K562 (cell line): ENCODE measurements around the gene CDC26. TPM values are rescaled to one million over a fixed set of nuclear protein-coding genes. Genes with fewer than 3 reads are reported as not detected.
A peak's percentile ranks its signal among the peaks of the same experiment; 100 is the strongest.

Experiments used
- ATF1 ChIP-seq, 2 experiments: fragments of 450-650 bp in 1 of 2; IDR thresholded peaks; 2 replicates each; pipeline ENCODE4 v1.6.1; 2016; ENCODE audit warnings: missing compliant biosample characterization in 1 of 2, missing genetic modification characterization in 1 of 2
- CEBPG ChIP-seq, 3 experiments: fragments of 200-800 bp in 1 of 3; sonication (Bioruptor generic) in 1 of 3; sonication (generic) in 1 of 3; formaldehyde crosslinking in 1 of 3; IDR thresholded peaks in 2 of 3; conservative IDR thresholded peaks in 1 of 3; 2 replicates each; pipeline versions ENCODE4 v1.6.1 to v1.8.0; 2016 to 2022; ENCODE audit warnings: missing compliant biosample characterization in 2 of 3, missing genetic modification characterization in 2 of 3, mild to moderate bottlenecking in 1 of 3, missing genetic modification reagents in 1 of 3
- EHMT2 ChIP-seq: fragments of 450-650 bp; IDR thresholded peaks from 2 replicates; pipeline ENCODE4 v1.6.1; 2018; ENCODE audit warnings: antibody characterized with exemption
- ELF1 ChIP-seq: fragments of 200-800 bp; sonication (Bioruptor generic); IDR thresholded peaks from 2 replicates; pipeline ENCODE4 v1.6.1; 2016; ENCODE audit warnings: missing genetic modification characterization, missing compliant biosample characterization
- NFIC ChIP-seq: fragments of 450-650 bp; IDR thresholded peaks from 2 replicates; pipeline ENCODE4 v1.6.1; 2017; ENCODE audit warnings: mild to moderate bottlenecking, inconsistent platforms
- NFRKB ChIP-seq: fragments of 450-650 bp; IDR thresholded peaks from 2 replicates; pipeline ENCODE4 v1.6.1; 2016; ENCODE audit warnings: low read depth
- SPI1 ChIP-seq: IDR thresholded peaks from 2 replicates; pipeline ENCODE4 v1.6.1; 2011; ENCODE audit warnings: low read depth, low read length, control low read depth, borderline replicate concordance
- TOE1 ChIP-seq, 2 experiments: fragments of 450-650 bp in 1 of 2; sonication (generic) in 1 of 2; formaldehyde crosslinking in 1 of 2; IDR thresholded peaks; 2 replicates each; pipeline versions ENCODE4 v1.7.1 to v1.8.0; 2016 to 2022; ENCODE audit warnings: borderline replicate concordance in 2 of 2, mild to moderate bottlenecking in 2 of 2, antibody characterized with exemption in 1 of 2, inconsistent platforms in 1 of 2, low read depth in 1 of 2, missing genetic modification reagents in 1 of 2, moderate library complexity in 1 of 2
- XRCC5 ChIP-seq: fragments of 200-400 bp; formaldehyde crosslinking; IDR thresholded peaks from 2 replicates; pipeline ENCODE4 v1.6.1; 2017; ENCODE audit warnings: low read depth, mild to moderate bottlenecking, low read length
- ZC3H4 ChIP-seq: sonication (generic); formaldehyde crosslinking; IDR thresholded peaks from 2 replicates; pipeline ENCODE4 v1.9.0; 2021; ENCODE audit warnings: missing genetic modification reagents, borderline replicate concordance
- ZKSCAN8 ChIP-seq: fragments of 200-800 bp; sonication (Bioruptor generic); IDR thresholded peaks from 2 replicates; pipeline ENCODE4 v1.6.1; 2016; ENCODE audit warnings: missing genetic modification characterization, missing compliant biosample characterization
- ZNF175 ChIP-seq: fragments of 200-800 bp; sonication (Bioruptor generic); IDR thresholded peaks from 2 replicates; pipeline ENCODE4 v1.6.1; 2016; ENCODE audit warnings: low read depth, mild to moderate bottlenecking, missing genetic modification characterization, missing compliant biosample characterization
- polyA plus RNA-seq, 8 experiments: library from polyadenylated mRNA; depleted of rRNA in 4 of 8; stranded (reverse) in 5 of 8; unstranded in 3 of 8; fragments of >200 nt; fragmentation: Nextera tagmentation in 2 of 8; fragmentation: Illumina TruSeq in 1 of 8; extraction: Ambion mirVana in 2 of 8; extraction: Trizol in 1 of 8; gene quantifications; 2 replicates each; pipeline versions ENCODE4 v1.2.1 to v1.2.3, GENCODE V29; 2011 to 2014; ENCODE audit warnings: inconsistent platforms in 1 of 8, missing spikeins in 1 of 8
- total RNA-seq, 7 experiments: library from RNA; depleted of rRNA in 6 of 7; stranded (reverse); fragments of >200 nt in 6 of 7; fragmentation: Illumina TruSeq in 2 of 7; extraction: Trizol in 2 of 7; gene quantifications; 2 replicates each; pipeline versions ENCODE4 v1.2.1 to v1.2.3, GENCODE V29; 2011 to 2021; ENCODE audit warnings: low replicate concordance in 1 of 7
- TF ChIP-seq, protein P1 (sequence below): sonication (generic); formaldehyde crosslinking; IDR thresholded peaks from 2 replicates; pipeline ENCODE4 v1.8.0; 2023; ENCODE audit warnings: mild to moderate bottlenecking, missing genetic modification reagents
- TF ChIP-seq, protein P2 (sequence below): fragments of 250-450 bp; sonication (Bioruptor Pico); IDR thresholded peaks from 2 replicates; pipeline ENCODE4 v1.5.0; 2020; ENCODE audit warnings: mild to moderate bottlenecking, borderline replicate concordance
- TF ChIP-seq, protein P3 (sequence below): fragments of 250-450 bp; sonication (Bioruptor Pico); IDR thresholded peaks from 2 replicates; pipeline ENCODE4 v1.8.0; 2022; ENCODE audit warnings: moderate library complexity, mild to moderate bottlenecking, inconsistent platforms
- TF ChIP-seq, protein P4 (sequence below), 3 experiments: fragments of 200-800 bp in 1 of 3; fragments of 250-450 bp in 1 of 3; fragments of 450-650 bp in 1 of 3; sonication (Bioruptor Pico) in 1 of 3; sonication (Bioruptor generic) in 1 of 3; formaldehyde crosslinking in 1 of 3; IDR thresholded peaks; 2 replicates each; pipeline versions ENCODE4 v1.6.1 to v1.8.0; 2016 to 2022; ENCODE audit warnings: mild to moderate bottlenecking in 2 of 3, missing genetic modification characterization in 2 of 3, missing compliant biosample characterization in 1 of 3, moderate library complexity in 1 of 3

The CDC26 gene
- total and polyA plus RNA-seq, 9 of the 15 experiments (the other 6 are each of a cell fraction or from before 2014, with no cell fraction given) = 33.0 to 147 (median 60.0) TPM

DNA sequence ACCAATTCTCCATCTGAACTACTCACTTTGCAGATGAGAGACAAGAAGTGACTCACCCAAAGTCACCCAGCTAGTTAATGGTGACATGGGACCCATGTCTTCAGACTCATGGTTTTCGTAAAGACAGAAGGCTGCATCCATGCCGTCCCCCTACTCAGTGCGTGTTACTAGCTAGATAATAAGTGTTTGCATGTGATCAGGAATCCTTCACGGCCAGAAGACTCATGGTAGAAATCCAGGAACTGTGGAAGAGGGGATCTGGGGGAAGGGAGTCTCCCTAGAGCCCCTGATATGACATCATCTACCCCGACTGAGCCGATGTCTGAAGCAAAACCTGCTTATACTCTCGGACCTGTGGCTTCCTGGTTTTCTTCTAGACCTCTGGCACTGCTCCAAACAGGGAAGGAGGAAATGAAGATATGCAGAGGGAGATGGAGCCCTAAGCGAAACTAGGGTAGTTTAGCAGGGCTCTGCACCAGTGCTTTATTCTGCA lies 24.5 kb upstream of the CDC26 start (continued):
- TF ChIP-seq TOE1 (IDR thresholded peaks at IDR 0.05; ENCODE audit: borderline replicate concordance) (peak; percentile 27; the same call in 1 of the 2 replicates), TOE1 (CRISPR knock-in tag; IDR thresholded peaks at IDR 0.05; ENCODE audit: borderline replicate concordance, low read depth) (no peak), ELF1 (tag) (peak; percentile 83), NFRKB (no peak), XRCC5 (no peak), CEBPG (CRISPR knock-in tag; IDR thresholded peaks at IDR 0.05) (no peak), CEBPG (tag; conservative IDR thresholded peaks at IDR 0.05 in 1 of 2, IDR thresholded peaks at IDR 0.05 in 1 of 2) (0 out of 4 replicates have a peak, but pooled peaks of 1 of the 2 experiments have one; percentile 20), EHMT2 (0 out of 2 replicates have a peak, but pooled peaks have one; percentile 41), ZKSCAN8 (no peak), ZNF175 (CRISPR knock-in tag) (no peak), ZC3H4 (CRISPR knock-in tag) (no peak), NFIC (peak; percentile 94), ATF1 (CRISPR knock-in tag; IDR thresholded peaks at IDR 0.05) (no peak), ATF1 (tag; IDR thresholded peaks at IDR 0.05) (peak; percentile 35; the same call in 1 of the 2 replicates), SPI1 (peak; percentile 68; the same call in 1 of the 2 replicates)
- TF ChIP-seq, protein P1, sequence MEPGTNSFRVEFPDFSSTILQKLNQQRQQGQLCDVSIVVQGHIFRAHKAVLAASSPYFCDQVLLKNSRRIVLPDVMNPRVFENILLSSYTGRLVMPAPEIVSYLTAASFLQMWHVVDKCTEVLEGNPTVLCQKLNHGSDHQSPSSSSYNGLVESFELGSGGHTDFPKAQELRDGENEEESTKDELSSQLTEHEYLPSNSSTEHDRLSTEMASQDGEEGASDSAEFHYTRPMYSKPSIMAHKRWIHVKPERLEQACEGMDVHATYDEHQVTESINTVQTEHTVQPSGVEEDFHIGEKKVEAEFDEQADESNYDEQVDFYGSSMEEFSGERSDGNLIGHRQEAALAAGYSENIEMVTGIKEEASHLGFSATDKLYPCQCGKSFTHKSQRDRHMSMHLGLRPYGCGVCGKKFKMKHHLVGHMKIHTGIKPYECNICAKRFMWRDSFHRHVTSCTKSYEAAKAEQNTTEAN (CRISPR knock-in tag) = no peak
- TF ChIP-seq, protein P2, sequence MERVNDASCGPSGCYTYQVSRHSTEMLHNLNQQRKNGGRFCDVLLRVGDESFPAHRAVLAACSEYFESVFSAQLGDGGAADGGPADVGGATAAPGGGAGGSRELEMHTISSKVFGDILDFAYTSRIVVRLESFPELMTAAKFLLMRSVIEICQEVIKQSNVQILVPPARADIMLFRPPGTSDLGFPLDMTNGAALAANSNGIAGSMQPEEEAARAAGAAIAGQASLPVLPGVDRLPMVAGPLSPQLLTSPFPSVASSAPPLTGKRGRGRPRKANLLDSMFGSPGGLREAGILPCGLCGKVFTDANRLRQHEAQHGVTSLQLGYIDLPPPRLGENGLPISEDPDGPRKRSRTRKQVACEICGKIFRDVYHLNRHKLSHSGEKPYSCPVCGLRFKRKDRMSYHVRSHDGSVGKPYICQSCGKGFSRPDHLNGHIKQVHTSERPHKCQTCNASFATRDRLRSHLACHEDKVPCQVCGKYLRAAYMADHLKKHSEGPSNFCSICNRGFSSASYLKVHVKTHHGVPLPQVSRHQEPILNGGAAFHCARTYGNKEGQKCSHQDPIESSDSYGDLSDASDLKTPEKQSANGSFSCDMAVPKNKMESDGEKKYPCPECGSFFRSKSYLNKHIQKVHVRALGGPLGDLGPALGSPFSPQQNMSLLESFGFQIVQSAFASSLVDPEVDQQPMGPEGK (CRISPR knock-in tag) = no peak
- TF ChIP-seq, protein P3, sequence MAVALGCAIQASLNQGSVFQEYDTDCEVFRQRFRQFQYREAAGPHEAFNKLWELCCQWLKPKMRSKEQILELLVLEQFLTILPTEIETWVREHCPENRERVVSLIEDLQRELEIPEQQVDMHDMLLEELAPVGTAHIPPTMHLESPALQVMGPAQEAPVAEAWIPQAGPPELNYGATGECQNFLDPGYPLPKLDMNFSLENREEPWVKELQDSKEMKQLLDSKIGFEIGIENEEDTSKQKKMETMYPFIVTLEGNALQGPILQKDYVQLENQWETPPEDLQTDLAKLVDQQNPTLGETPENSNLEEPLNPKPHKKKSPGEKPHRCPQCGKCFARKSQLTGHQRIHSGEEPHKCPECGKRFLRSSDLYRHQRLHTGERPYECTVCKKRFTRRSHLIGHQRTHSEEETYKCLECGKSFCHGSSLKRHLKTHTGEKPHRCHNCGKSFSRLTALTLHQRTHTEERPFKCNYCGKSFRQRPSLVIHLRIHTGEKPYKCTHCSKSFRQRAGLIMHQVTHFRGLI (CRISPR knock-in tag) = peak; percentile 86; the same call in 1 of the 2 replicates
- TF ChIP-seq, protein P4, sequence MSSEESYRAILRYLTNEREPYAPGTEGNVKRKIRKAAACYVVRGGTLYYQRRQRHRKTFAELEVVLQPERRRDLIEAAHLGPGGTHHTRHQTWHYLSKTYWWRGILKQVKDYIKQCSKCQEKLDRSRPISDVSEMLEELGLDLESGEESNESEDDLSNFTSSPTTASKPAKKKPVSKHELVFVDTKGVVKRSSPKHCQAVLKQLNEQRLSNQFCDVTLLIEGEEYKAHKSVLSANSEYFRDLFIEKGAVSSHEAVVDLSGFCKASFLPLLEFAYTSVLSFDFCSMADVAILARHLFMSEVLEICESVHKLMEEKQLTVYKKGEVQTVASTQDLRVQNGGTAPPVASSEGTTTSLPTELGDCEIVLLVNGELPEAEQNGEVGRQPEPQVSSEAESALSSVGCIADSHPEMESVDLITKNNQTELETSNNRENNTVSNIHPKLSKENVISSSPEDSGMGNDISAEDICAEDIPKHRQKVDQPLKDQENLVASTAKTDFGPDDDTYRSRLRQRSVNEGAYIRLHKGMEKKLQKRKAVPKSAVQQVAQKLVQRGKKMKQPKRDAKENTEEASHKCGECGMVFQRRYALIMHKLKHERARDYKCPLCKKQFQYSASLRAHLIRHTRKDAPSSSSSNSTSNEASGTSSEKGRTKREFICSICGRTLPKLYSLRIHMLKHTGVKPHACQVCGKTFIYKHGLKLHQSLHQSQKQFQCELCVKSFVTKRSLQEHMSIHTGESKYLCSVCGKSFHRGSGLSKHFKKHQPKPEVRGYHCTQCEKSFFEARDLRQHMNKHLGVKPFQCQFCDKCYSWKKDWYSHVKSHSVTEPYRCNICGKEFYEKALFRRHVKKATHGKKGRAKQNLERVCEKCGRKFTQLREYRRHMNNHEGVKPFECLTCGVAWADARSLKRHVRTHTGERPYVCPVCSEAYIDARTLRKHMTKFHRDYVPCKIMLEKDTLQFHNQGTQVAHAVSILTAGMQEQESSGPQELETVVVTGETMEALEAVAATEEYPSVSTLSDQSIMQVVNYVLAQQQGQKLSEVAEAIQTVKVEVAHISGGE (CRISPR knock-in tag; IDR thresholded peaks at IDR 0.05) = no peak
